Choroid plexus epithelial cell (primary cell): ENCODE results near the gene BOK.
"Not testable (repeated sequence)": the region's sequence is repeated elsewhere in the genome, so short reads cannot be mapped to it uniquely, and the experiment has no call there.

Experiments used
- DNase-seq: peaks from one replicate; pipeline ENCODE4 v3.0.0-alpha.2; 2010; ENCODE audit warnings: low read depth
- H3K4me3 ChIP-seq: 2 replicates; pipeline ENCODE4 v1.5.1; 2011; ENCODE audit warnings: low read depth, mild to moderate bottlenecking, control low read depth, low read length, moderate library complexity
- TF ChIP-seq, protein P1 (sequence below): conservative IDR thresholded peaks from 2 replicates; pipeline ENCODE4 v1.5.1; 2011; ENCODE audit warnings: low read depth, mild to moderate bottlenecking, control low read depth, inconsistent platforms, low read length, moderate library complexity

BOK gene

DNA sequence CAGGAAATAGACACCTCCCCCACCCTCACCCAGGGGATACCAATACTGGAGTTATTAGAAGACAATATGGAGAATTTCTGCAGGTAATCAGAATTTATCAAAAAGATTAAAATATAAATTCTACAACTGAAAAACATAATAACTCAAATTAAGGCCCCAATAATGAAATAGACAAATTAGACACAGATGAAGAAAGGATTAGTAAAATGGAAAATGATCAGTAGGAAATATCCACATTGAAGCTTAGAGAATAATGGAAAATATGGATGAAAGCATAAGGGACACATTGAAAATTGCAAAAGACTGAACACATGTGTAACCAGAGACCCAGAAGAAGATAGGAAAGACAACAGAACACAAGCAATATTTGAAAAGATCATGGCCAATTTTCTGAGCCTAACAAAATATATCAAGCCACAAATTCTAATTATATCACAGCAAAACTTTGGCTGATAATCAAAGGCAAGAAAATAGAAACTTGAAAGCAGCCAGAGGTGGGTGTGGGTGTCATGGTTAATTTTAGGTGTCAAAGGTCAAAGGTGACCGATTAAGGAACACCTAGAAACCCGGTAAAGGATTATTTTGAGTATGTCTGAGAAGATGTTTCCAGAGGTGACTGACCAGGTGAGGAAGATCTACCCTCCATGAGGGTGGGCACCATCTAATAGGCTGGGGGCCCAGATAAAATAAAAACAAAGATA, 28.2 kb downstream of the BOK start:
- TF ChIP-seq, protein P1, sequence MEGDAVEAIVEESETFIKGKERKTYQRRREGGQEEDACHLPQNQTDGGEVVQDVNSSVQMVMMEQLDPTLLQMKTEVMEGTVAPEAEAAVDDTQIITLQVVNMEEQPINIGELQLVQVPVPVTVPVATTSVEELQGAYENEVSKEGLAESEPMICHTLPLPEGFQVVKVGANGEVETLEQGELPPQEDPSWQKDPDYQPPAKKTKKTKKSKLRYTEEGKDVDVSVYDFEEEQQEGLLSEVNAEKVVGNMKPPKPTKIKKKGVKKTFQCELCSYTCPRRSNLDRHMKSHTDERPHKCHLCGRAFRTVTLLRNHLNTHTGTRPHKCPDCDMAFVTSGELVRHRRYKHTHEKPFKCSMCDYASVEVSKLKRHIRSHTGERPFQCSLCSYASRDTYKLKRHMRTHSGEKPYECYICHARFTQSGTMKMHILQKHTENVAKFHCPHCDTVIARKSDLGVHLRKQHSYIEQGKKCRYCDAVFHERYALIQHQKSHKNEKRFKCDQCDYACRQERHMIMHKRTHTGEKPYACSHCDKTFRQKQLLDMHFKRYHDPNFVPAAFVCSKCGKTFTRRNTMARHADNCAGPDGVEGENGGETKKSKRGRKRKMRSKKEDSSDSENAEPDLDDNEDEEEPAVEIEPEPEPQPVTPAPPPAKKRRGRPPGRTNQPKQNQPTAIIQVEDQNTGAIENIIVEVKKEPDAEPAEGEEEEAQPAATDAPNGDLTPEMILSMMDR: no peak
- no peak for DNase-seq

DNA sequence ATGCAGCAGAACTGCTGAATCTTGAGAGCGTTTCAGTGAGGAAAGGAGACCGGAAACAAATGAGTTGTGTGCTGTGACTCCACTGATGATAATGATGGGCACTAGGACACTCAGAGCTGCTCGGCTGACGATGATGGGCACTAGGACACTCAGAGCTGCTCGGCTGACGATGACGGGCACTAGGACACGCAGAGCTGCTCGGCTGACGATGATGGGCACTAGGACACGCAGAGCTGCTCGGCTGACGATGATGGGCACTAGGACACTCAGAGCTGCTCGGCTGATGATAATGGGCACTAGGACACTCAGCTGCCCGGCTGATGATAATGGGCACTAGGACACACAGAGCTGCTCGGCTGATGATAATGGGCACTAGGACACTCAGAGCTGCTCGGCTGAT, 31.3 kb downstream of the BOK start:
- not testable (repeated sequence) for H3K4me3 ChIP-seq

More for the DNA sequence above, 28.2 kb downstream of the BOK start:
- H3K4me3 ChIP-seq: no peak overlapping the region

DNA sequence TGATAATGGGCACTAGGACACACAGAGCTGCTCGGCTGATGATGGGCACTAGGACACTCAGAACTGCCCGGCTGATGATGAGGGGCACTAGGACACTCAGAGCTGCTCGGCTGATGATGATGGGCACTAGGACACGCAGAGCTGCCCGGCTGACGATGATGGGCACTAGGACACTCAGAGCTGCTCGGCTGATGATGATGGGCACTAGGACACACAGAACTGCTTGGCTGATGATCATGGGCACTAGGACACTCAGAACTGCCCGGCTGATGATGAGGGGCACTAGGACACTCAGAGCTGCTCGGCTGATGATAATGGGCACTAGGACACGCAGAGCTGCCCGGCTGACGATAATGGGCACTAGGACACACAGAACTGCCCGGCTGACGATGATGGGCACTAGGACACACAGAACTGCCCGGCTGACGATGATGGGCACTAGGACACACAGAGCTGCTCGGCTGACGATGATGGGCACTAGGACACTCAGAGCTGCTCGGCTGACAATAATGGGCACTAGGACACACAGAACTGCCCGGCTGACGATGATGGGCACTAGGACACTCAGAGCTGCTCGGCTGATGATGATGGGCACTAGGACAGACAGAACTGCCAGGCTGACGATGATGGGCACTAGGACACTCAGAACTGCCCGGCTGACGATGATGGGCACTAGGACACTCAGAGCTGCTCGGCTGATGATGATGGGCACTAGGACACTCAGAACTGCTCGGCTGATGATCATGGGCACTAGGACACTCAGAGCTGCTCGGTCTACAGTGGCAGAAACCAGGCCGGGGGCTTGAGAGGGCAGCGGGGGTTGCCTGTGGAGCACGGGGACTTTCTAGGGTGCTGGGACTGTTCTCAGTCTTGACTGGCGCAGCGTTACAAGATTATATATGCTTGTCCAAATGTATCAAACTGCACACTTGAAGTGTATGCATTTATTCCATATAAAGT, 32.2 kb downstream of the BOK start:
- not testable (repeated sequence) for H3K4me3 ChIP-seq, DNase-seq

More for the DNA sequence above, 31.3 kb downstream of the BOK start:
- not testable (repeated sequence) for DNase-seq

DNA sequence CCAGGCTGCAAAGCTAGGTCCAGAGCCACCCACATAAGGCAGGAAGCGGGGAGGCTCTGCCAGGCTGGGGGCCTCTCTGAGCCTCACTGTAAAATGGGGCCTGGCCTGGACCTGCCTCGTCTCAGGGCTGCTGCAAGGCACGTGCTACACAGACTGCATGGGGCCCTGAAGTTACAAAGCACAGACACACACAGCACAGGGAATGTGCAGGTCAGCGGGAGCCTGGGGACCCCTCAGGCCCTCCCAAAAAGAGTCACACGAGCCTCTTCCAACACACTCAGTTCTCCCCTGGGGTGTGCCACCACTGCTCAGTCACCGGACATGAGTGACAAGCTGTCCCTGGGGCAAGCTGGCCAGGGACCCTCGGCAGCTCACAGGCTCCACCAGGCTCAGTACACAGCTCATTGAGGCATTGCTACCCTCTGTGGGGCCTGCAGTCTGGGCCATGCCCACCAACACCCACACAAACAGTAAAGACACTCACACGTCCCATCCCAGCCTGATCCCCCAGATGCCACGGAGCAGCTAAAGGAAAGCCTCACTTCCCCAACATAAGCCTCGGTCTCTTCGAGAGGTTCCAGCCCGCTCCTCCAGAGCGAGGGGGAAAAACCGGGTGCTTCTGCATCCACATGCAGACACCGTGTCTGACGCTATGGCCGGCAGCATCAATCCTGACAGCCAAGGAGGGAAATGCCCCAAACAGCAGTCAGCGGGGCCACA, 33.7 kb downstream of the BOK start:
- H3K4me3 ChIP-seq: no peak overlapping the region
- no peak for DNase-seq
- TF ChIP-seq, protein P1: no peak

DNA sequence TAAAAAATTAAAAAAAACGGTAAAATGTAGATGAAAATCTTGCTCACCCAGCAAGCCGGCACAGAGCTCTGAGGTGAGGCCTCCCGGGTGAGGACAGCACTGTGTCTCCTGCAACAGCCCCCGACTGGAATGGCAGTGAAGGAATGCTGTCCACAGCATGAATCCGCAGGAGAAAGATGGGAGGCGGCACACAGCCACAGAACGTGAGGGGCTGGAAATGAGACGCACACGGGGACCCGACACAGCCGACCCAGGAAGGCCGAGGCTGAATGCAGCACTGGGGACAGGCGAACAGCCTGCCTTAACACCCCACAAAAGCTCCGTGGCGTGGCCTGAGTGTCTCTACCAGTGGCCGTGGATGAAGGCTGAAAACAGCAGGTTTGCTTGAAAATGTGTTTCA, 34.7 kb downstream of the BOK start:
- no peak for DNase-seq
- no peak overlapping the region for H3K4me3 ChIP-seq
- TF ChIP-seq, protein P1: no peak

DNA sequence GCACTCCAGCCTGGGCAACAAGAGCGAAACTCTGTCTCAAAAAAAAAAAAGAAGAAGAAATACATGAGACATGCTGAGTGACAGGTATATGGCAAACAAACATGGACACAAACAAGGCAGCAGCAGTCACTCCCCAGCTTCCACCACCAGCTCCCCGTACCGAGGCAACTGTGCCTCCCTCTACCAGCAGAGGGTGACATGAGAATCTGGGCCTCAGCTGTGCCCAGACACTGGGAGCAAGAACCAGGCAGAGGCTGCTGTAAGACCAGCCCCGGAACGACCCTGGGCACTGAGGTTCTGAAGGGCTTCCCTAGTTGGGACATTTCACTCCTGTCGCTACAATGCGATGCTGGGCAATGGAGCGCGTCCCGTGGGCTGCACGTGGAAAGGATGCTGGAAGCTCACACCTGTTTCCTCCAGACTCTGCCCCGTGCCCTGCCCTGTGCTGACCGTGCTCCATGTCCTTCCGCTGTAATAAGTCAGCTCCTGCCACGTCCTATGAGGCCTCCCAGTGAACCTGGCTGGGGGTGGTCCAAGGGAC, 37.1 kb downstream of the BOK start:
- peak; percentile 18 for DNase-seq
- TF ChIP-seq, protein P1: peak; percentile 47
- no peak overlapping the region for H3K4me3 ChIP-seq

DNA sequence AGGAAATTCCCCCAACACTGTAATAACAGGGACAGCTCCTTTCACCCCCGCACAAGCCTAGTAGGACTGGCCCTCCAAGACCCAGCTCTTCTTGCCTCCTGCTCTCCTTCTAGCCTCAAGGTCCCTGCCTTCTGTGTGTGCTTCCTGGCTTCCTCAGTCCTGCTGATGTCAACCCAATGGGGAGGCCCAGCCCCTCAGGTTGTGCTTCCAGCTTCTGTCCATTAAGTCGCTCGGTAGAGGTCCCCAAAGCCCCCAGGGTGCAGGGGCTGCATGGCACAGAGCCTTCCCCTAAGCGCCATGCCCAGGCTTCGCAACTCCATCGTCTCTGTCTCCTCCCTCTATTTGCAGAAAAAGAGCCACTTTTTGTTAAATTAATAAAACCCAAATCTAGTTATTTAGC, 39.0 kb downstream of the BOK start:
- TF ChIP-seq, protein P1: no peak
- no peak for DNase-seq
- H3K4me3 ChIP-seq: no peak overlapping the region
